ENCODE data around the gene PMEPA1.

DNA sequence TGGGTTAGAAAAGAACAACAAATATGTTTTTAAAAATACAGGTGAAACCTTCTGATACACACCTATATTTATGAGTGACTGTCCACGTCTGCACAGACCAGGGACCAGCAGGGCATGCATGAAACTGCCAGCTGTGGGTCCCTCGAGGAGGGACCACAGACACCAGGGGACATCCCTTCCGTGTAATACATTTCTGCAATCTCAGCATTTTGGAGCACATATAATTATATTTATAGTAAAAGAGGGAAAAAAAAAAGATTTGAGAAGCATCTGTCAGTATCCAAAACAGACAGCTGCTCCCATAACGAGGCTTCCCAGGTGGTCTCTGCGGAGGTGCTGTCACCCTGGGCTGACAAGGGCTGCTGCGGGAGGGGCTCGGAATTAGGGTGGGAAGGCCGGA is 40.2 kb downstream of the PMEPA1 start:
- TF ChIP-seq, protein P1, sequence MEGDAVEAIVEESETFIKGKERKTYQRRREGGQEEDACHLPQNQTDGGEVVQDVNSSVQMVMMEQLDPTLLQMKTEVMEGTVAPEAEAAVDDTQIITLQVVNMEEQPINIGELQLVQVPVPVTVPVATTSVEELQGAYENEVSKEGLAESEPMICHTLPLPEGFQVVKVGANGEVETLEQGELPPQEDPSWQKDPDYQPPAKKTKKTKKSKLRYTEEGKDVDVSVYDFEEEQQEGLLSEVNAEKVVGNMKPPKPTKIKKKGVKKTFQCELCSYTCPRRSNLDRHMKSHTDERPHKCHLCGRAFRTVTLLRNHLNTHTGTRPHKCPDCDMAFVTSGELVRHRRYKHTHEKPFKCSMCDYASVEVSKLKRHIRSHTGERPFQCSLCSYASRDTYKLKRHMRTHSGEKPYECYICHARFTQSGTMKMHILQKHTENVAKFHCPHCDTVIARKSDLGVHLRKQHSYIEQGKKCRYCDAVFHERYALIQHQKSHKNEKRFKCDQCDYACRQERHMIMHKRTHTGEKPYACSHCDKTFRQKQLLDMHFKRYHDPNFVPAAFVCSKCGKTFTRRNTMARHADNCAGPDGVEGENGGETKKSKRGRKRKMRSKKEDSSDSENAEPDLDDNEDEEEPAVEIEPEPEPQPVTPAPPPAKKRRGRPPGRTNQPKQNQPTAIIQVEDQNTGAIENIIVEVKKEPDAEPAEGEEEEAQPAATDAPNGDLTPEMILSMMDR (conservative IDR thresholded peaks at IDR 0.05) = no peak
- no peak for TF ChIP-seq EZH2 (IDR thresholded peaks at IDR 0.05; ENCODE audit: low read depth)
